ENCODE measurements around the gene LGALSL. TPM values are rescaled to one million over a fixed set of nuclear protein-coding genes. Genes with fewer than 3 reads are reported as not detected.

LGALSL gene
- total RNA-seq, 4 donors from 2014 or later: 74.2 to 133 (median 106) TPM

DNA sequence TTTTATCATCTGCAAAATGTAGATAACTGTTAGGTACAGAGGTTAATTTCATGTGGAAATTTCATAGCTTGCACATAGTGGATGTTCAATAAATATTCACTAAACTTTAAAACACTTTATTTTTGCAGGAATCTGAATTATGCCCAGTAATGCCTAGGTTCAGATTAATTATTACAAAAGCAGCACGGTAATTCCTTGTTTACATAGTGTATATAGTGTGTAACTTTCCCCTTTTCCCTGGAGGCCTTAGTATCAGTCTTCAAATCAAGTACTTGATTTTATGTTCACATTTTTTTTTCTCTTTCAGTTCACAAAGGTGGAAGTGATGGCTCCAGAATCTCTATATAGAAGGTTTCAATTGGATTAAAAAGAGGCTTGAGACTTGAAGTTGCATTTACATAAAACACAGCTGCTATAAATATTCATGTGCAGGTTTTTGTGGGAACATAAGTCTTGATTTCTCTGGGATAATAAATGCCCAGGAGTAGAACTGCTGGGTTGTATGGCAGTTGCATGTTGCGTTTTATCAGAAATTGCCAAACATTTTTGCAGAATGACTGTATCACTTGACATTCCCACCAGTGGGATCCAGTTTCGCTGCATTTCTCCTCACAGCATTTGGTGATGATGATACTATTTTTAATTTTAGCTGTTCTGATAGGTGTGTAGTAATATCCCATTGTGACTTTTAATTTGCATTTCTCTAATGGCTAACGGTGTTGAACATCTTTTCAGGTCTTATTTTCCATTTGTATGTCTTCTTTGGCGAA, 27.6 kb upstream of the LGALSL start:
- Histone ChIP-seq H3K4me3 (no peak overlapping the region), H3K27ac (no peak overlapping the region), H3K4me1 (no peaks in the 10 kb centered on the region), H3K27me3 (no peaks in the 10 kb centered on the region), H3K36me3 (no peaks in the 10 kb centered on the region), H3K9me3 (no peaks in the 10 kb centered on the region)
- DNase-seq (ENCODE audit: low spot score in 2 of 2): no peak
- no peak for TF ChIP-seq EP300 (IDR thresholded peaks at IDR 0.05)
- TF ChIP-seq, protein P1, sequence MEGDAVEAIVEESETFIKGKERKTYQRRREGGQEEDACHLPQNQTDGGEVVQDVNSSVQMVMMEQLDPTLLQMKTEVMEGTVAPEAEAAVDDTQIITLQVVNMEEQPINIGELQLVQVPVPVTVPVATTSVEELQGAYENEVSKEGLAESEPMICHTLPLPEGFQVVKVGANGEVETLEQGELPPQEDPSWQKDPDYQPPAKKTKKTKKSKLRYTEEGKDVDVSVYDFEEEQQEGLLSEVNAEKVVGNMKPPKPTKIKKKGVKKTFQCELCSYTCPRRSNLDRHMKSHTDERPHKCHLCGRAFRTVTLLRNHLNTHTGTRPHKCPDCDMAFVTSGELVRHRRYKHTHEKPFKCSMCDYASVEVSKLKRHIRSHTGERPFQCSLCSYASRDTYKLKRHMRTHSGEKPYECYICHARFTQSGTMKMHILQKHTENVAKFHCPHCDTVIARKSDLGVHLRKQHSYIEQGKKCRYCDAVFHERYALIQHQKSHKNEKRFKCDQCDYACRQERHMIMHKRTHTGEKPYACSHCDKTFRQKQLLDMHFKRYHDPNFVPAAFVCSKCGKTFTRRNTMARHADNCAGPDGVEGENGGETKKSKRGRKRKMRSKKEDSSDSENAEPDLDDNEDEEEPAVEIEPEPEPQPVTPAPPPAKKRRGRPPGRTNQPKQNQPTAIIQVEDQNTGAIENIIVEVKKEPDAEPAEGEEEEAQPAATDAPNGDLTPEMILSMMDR (IDR thresholded peaks at IDR 0.05): no peak
- no peak for TF ChIP-seq POLR2AphosphoS5 (IDR thresholded peaks at IDR 0.05)
- TF ChIP-seq POLR2A (IDR thresholded peaks at IDR 0.05): no peak
- WGBS: 40% methylated on average over 5 of the region's 5 CpGs

DNA sequence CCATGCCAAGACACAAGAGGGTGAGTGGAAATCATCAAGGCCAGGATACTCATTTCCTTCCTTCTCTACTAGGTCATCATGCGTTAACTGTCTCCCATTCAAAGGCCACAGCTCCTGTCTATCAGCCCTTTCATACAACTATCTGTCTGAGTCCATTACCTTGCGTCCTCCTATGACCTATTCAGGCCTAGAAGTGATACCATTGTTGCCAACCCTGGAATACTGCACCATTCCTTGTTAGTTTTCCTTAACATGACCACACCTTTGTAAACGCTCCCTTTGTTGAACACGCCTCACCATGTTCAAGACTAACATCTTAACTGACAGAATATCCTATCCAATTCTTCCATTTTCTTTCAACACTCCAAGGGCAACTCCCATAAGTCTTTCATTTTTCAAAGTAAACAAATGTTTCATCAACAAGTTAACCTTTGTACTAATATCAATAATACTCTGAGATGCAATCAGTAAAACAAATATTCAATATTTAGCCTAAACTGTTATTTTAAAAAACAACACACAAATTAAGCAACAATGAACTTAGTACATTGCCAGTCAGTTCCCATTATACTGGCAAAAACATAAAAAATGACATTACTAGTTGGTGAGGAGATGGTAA, 19.8 kb upstream of the LGALSL start:
- Histone ChIP-seq H3K4me3 (no peak overlapping the region), H3K4me1 (no peaks in the 10 kb centered on the region), H3K36me3 (no peaks in the 10 kb centered on the region), H3K9me3 (no peaks in the 10 kb centered on the region), H3K27ac (no peak overlapping the region), H3K27me3 (no peaks in the 10 kb centered on the region)
- no peak for DNase-seq (ENCODE audit: low spot score in 2 of 2)
- WGBS: 87% methylated on average over 4 of the region's 4 CpGs
- TF ChIP-seq POLR2A (IDR thresholded peaks at IDR 0.05): no peak
- TF ChIP-seq EP300 (IDR thresholded peaks at IDR 0.05): no peak
- TF ChIP-seq POLR2AphosphoS5 (IDR thresholded peaks at IDR 0.05): no peak

DNA sequence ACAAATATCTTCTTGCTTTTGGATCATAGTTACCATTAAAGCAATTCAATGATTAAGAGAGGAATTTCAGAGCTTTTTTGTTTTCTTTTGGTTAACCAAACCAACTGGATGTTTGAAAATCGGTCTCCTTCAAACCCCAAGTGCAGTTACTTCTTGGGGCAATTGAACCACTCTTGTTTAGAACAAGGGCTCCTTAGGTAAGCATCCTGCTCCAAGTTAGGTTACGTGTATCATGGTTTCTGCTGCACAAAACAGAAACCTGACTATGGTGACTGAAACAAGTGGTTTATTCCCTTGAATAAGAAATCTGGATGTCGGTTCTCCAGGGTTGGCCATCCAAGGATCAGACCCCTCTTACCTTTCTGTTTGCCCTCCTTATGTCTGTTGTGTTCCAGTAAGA, 16.1 kb upstream of the LGALSL start:
- no peak for DNase-seq (ENCODE audit: low spot score in 2 of 2)
- Histone ChIP-seq H3K36me3 (no peaks in the 10 kb centered on the region), H3K9me3 (no peaks in the 10 kb centered on the region), H3K27ac (no peak overlapping the region), H3K4me3 (no peak overlapping the region), H3K4me1 (no peaks in the 10 kb centered on the region), H3K27me3 (no peaks in the 10 kb centered on the region)
- 92% methylated on average over 3 of the region's 3 CpGs for WGBS
- no peak for TF ChIP-seq POLR2AphosphoS5 (IDR thresholded peaks at IDR 0.05)
- no peak for TF ChIP-seq POLR2A (IDR thresholded peaks at IDR 0.05)
- no peak for TF ChIP-seq EP300 (IDR thresholded peaks at IDR 0.05)
- TF ChIP-seq, protein P1 (IDR thresholded peaks at IDR 0.05): no peak

DNA sequence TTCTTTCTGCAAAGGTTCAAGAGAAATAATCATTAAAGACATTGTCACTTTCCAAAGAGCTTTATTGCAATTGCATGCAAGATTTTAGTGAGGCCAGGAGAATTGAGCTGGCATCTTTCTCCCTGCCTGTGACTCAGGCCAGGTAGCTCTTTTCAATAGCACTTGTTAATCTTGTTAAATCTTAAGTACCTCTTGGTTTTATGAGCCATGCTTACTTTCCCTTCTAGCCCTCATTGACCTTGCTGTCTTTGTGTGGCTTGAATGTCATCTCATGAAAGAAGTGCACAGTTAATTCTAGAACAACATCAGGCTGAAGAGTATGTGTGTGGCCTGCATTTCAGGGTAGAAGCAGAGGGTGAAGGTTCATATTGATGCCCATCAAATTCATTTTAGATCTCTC, 14.8 kb upstream of the LGALSL start:
- Histone ChIP-seq H3K4me1 (no peaks in the 10 kb centered on the region), H3K36me3 (no peaks in the 10 kb centered on the region), H3K4me3 (no peak overlapping the region), H3K9me3 (no peaks in the 10 kb centered on the region), H3K27ac (no peak overlapping the region), H3K27me3 (no peaks in the 10 kb centered on the region)
- no peak for TF ChIP-seq POLR2A (IDR thresholded peaks at IDR 0.05)
- TF ChIP-seq POLR2AphosphoS5 (IDR thresholded peaks at IDR 0.05): no peak
- no peak for TF ChIP-seq EP300 (IDR thresholded peaks at IDR 0.05)
- TF ChIP-seq, protein P1 (IDR thresholded peaks at IDR 0.05): no peak
- DNase-seq (ENCODE audit: low spot score in 2 of 2): no peak

DNA sequence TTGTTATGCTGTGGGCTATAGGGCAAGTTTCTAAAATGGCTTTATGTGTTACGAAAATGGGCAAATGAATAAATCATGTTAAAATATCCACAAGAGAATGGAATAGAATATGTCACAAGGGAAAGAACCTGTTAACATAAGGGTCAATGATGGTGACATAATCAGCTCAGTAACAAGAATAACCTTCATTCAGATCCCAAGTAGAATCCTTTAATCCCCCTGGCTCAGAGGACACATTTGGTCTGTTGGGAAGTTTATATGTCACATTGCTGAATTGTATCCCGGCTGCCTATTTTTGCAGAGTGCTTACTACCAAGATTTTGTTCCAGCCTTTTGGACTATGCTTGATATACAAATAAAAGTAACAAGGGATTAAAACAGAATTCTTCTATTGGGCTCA, 13.1 kb upstream of the LGALSL start:
- no peak for DNase-seq (ENCODE audit: low spot score in 2 of 2)
- no peak overlapping the region for H3K4me3 ChIP-seq
- TF ChIP-seq POLR2A (IDR thresholded peaks at IDR 0.05): no peak
- no peak for TF ChIP-seq POLR2AphosphoS5 (IDR thresholded peaks at IDR 0.05)
- no peaks in the 10 kb centered on the region for H3K4me1 ChIP-seq
- no peak overlapping the region for H3K27ac ChIP-seq
- H3K27me3 ChIP-seq: no peaks in the 10 kb centered on the region
- H3K36me3 ChIP-seq: no peaks in the 10 kb centered on the region
- H3K9me3 ChIP-seq: no peaks in the 10 kb centered on the region
- WGBS: 82% methylated on average over 2 of the region's 2 CpGs

DNA sequence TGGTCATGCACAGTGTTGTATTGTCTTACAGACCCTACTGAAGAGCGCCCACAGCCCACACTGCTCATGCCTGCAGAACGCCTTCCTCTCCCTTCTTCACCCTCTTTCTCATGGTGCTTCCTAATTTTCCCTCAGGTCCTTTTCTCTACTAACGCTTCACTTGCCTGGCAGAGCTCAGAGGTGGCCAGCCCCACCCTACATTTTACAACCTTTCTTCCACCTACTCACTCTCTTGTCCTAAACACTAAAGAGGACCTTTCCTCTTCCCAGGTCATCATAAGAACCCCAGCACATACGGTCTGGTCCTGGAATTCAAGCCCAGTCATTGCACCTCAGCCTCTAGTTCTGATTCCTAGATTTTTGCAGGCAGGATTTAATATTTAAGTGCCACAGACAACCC, 11.7 kb upstream of the LGALSL start:
- no peaks in the 10 kb centered on the region for H3K9me3 ChIP-seq
- TF ChIP-seq EP300 (IDR thresholded peaks at IDR 0.05) (no peak), POLR2AphosphoS5 (IDR thresholded peaks at IDR 0.05) (no peak), POLR2A (IDR thresholded peaks at IDR 0.05) (no peak)
- TF ChIP-seq, protein P1 (IDR thresholded peaks at IDR 0.05): no peak
- H3K4me3 ChIP-seq: no peak overlapping the region
- H3K27ac ChIP-seq: no peak overlapping the region
- 70% methylated on average over 4 of the region's 4 CpGs for WGBS
- no peaks in the 10 kb centered on the region for H3K27me3 ChIP-seq
- DNase-seq (ENCODE audit: low spot score in 2 of 2): no peak
- H3K36me3 ChIP-seq: no peaks in the 10 kb centered on the region
- no peaks in the 10 kb centered on the region for H3K4me1 ChIP-seq
